C4-2B (cell line): ENCODE results near the gene UNC79.

Source experiments
- H3K27ac ChIP-seq: fragments of 450-650 bp; 2 replicates; pipeline ENCODE4 v1.5.1; 2017
- CTCF ChIP-seq: fragments of 450-650 bp; conservative IDR thresholded peaks from 2 replicates; pipeline ENCODE4 v1.5.1; 2017; ENCODE audit warnings: mild to moderate bottlenecking
- ZFX ChIP-seq: fragments of 450-650 bp; IDR thresholded peaks from 2 replicates; pipeline ENCODE4 v1.6.1; 2017

The UNC79 gene

GRCh38 chr14:93663317-93663716 is 232.6 kb downstream of the UNC79 start:
- TF ChIP-seq ZFX (no peak), CTCF (no peak)
- H3K27ac ChIP-seq, result no peak overlapping the region

GRCh38 chr14:93665169-93665568 is 234.4 kb downstream of the UNC79 start:
- H3K27ac ChIP-seq, result no peak overlapping the region
- TF ChIP-seq CTCF (no peak), ZFX (no peak)

- no peak for TF ChIP-seq CTCF
- TF ChIP-seq ZFX, result no peak
Observed at GRCh38 chr14:93669632-93670031, 238.9 kb downstream of the UNC79 start.

GRCh38 chr14:93674343-93674742 is 243.6 kb downstream of the UNC79 start:
- H3K27ac ChIP-seq, result no peak overlapping the region
- TF ChIP-seq ZFX (no peak), CTCF (no peak)

More at GRCh38 chr14:93669632-93670031, 238.9 kb downstream of the UNC79 start:
- no peak overlapping the region for H3K27ac ChIP-seq

GRCh38 chr14:93675651-93676050 is 244.9 kb downstream of the UNC79 start:
- TF ChIP-seq CTCF (no peak), ZFX (no peak)

GRCh38 chr14:93676416-93676958 is 245.7 kb downstream of the UNC79 start:
- TF ChIP-seq ZFX, result no peak
- no peak for TF ChIP-seq CTCF
- H3K27ac ChIP-seq, result no peak overlapping the region

More at GRCh38 chr14:93675651-93676050, 244.9 kb downstream of the UNC79 start:
- no peak overlapping the region for H3K27ac ChIP-seq

GRCh38 chr14:93682459-93682858 is 251.7 kb downstream of the UNC79 start:
- H3K27ac ChIP-seq, result no peak overlapping the region
- no peak for TF ChIP-seq CTCF
- no peak for TF ChIP-seq ZFX
